Endometrium (tissue), 2 donors: ENCODE data around the gene PRKN.

ENCODE experiments used
- FAIRE-seq: peaks from 2 replicates; lab custom pipeline; 2012; peaks lifted over from hg19 to GRCh38; lab: Jason Lieb, UNC
- donor health status: control.
- donor health status: control.

The PRKN gene

DNA sequence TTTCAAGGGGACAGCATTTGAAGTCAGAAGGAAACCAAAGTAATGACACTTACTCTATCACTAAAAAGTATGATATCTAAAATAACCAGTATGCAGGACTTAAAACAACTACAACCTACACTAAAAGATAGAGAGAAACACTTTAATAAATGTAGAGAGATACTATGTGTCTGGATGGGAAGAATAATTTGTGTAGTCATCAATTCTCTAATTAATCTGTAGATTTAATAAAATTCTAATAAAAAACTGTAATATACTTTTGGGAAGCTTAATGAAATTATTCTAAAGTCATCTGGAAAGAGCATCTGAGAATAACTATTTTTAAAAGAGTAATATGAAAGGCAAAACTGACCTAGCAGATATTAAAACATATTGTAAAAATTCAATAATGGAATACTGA is 52.1 kb downstream of the PRKN start:
- FAIRE-seq: no peak

GRCh38 chr6:162674452-162674851 is 53.1 kb downstream of the PRKN start:
- no peak for FAIRE-seq

DNA sequence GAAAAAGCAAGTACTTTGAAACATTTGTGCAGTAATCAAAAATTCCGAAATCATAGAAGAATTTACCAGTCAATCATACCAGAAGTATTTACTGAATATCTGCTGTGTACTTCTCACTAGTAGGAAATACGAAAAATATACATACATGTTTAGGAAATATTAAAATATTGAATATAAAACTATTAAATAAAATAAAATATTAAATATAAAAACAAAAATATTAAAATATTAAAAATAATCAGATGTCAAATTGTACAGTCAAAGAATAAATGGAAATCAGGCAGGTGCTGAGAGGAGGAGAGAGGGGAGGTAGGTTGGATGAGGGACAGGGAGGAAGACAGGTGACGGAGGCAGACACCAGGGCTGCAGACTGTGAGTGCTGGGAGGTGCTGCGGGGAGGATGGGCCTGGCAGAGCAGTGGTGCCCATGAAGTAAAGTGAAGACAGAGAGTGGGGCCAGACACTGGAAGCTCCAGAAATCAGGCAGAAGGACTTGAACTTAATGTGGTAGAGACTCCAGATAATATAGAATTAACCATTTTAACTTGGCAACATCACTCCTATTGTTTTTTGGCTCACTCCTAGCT is 55.9 kb downstream of the PRKN start:
- FAIRE-seq: no peak

GRCh38 chr6:162670345-162670744 is 57.2 kb downstream of the PRKN start:
- FAIRE-seq: no peak

DNA sequence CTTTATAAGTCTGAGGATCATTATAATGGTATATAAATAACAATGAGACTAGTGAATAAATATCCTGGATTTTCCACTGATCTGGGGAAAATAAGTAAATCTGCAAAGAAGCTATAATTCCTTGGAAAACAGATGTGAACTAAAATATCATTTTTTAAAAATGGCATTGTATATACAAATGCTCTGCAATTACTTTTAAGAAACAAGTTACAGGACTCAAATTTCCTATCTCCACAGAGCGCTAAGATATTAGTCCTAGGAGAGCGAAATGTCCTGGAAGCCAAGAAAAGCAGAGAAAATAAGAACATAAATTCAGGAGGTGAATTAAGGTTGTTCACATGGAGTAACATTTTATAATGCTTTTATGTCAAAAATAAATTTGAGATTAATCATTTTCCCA is 61.3 kb downstream of the PRKN start:
- FAIRE-seq: no peak

DNA sequence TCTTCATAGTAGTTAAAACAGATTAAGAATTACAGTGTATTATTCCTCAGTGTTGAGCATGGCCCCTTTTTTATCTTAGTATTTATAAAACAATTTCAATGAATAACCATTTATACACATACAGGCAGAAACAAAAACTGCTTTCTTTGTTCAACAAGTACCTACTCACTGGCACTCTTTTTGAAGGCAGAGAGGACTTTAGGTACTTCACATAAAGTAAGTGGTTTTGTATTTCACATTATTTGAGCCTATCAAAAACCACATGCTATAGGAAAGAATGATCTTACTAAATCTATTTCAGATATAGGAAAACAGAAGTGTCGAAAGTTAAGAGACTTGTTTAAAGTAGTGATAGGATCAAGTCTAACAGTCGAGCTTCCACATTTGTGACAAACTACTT is 73.8 kb downstream of the PRKN start:
- FAIRE-seq: no peak

DNA sequence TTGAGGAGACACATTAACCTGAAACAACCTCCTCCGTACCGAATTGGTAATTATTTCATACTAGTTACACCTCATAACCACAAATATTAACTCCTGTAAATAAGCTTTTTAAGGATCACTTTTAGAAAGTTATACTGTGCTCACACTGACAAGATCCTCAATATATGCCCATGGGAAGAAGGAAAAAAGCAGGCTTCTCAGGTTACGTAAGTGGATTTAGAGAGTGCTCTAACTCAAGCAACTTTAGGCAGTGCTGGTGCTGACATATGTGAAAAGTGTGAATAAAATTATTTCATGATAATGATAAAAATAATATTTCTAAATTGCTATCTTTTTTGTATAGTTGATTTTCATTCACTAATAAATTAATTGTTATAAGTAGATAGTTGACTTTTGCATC is 76.1 kb downstream of the PRKN start:
- FAIRE-seq: no peak

GRCh38 chr6:162649271-162649670 is 78.3 kb downstream of the PRKN start:
- no peak for FAIRE-seq

DNA sequence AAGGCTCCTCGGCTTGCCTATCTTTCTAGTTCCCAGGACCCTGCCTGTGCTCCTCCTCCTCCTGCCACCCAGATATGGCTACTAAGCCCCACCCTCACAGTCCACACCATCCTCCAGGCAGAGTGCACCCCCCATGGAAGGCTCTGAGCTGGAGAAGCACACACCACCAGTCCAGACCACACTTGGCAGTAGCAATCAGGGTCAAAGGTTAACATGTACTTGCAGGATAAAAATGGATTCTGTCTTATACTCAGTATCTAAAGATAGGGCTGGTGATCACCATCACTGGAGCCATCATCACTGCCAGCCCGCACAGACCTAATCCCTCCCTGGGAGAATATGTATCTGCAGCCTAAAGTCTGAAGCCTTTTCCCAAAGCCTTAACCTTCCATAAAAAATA is 83.4 kb downstream of the PRKN start:
- no peak for FAIRE-seq

DNA sequence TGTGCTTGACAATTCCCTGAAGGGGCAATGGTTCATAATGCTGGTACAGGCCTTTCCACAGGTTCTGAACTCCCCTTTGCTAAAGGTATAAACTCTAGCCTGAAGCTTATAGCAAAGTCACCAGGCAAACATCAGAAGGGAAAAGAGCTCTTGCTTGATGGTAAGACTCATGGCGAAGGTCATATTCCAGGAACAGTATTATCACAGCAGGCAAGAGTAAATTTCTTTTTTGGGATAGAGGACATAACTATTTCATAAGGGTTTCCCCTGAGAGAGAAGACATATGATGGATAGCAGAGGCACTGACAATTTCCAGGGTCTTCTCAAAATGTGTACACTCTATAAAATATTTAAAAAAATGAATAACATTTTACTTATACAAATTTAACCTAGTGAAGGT is 86.8 kb downstream of the PRKN start:
- no peak for FAIRE-seq

- no peak for FAIRE-seq
These were observed 87.6 kb downstream of the PRKN start for GRCh38 chr6:162639951-162640350.

- FAIRE-seq: no peak
These were observed 88.5 kb downstream of the PRKN start for GRCh38 chr6:162638931-162639574.

- FAIRE-seq: no peak
These were observed 90.2 kb downstream of the PRKN start for GRCh38 chr6:162637317-162637716.

- peak; percentile 70 for FAIRE-seq
These were observed 91.4 kb downstream of the PRKN start for GRCh38 chr6:162636167-162636566.

DNA sequence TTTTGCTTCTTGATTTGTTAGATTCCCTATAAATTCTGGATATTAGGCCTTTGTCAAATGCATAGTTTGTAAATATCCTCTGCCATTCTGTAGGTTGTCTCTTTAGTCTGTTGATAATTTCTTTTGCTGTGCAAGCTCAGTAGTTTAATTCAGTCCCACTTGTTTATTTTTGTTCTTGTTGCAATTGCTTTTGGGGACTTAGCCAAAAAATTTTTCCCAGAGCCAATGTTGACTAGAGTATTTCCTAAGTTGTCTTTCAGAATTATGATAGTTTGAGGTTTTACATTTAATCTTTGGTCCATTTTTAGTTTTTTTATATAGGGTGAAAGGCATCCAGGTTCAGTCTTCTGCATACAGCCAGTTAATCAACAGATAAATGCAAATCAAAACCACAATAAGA is 96.0 kb downstream of the PRKN start:
- peak; percentile 23 for FAIRE-seq

GRCh38 chr6:162630069-162630468 is 97.5 kb downstream of the PRKN start:
- no peak for FAIRE-seq

DNA sequence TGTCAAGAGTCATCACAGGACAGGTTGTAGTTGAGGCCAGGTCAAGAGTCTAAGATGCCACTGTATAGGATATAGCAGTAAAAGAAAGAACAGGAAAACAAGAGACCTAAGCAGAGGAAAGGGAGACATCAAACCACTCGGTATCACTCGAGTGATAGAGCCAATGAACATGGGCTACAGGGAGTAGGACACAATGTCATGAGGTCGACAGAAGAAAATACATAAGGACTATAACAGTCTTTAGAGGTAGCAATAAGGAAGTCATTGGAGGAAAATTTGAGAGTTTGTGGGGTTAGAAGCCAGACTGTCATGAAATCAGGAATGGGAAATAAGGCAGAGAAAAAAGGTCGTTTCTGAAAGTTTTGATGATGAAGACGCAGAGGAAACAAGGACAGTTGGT is 99.7 kb downstream of the PRKN start:
- no peak for FAIRE-seq

DNA sequence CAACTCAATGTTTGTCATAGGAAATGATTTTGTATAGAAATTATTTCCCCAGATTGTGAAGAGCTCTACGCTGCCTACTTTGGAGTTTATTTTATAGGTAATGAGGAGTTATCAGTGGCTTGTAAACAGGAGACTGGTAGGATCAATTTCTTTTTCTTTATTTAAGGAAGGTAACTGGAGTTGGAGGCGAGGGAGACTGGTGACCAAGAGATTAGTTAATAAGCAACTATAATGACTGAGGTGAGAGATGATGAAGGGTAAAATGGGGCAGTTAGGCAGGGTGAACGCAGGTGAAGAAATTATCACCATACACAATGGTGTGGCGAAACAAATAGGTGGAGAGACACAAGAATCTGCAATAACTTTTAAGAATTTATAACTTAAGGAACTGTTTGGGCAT is 100.2 kb downstream of the PRKN start:
- no peak for FAIRE-seq

DNA sequence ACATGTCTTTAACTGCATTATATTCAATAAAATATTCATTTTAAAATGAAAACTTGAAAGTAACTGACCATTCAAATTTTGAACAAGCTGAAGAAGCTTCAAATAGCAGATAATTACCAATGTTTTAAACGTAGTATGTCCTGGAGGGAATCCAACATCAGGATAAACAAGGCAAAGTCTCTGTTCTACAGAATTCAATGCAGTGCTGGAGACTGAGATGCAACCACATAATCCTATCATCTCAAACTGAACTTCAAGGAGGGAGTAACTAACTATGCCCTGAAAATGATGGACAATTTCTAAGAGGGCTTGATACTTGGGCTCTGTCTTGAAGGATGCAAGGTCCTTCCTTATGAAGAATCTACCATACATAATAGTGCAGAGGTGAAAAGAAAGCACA is 100.7 kb downstream of the PRKN start:
- no peak for FAIRE-seq

DNA sequence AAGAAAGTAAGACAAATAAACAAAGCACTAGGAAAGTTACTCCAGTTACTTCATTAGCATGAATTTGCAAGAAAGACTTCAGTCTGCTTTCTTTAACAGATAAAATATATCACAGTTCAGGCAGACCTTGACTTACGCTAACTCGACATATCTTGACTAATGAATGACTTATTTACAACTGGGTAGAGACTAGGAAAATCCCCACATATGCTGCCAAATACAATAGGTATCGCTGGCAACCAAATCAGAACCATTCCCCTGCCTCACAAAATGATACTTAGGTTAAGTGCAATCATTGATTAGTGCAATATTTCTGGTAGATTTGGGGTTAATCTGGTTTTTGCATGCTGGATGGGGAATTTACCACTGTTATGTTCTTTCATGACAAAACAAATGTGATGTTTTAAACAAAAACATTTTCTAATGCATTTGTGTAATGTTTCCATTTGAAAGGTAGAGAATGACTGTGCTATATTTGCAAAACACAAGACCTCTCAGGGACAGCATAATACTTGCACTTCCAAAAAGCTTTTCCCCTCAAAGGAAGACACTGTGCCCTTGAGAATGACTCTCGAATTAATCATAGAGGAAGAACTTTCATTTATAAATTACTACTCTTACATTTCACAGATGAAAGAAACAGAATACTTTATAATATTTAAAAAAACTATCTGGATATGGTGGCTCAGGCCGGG is 101.6 kb downstream of the PRKN start:
- FAIRE-seq: no peak

GRCh38 chr6:162622572-162622971 is 105.0 kb downstream of the PRKN start:
- no peak for FAIRE-seq

GRCh38 chr6:162621246-162621645 is 106.3 kb downstream of the PRKN start:
- peak; percentile 69 for FAIRE-seq

DNA sequence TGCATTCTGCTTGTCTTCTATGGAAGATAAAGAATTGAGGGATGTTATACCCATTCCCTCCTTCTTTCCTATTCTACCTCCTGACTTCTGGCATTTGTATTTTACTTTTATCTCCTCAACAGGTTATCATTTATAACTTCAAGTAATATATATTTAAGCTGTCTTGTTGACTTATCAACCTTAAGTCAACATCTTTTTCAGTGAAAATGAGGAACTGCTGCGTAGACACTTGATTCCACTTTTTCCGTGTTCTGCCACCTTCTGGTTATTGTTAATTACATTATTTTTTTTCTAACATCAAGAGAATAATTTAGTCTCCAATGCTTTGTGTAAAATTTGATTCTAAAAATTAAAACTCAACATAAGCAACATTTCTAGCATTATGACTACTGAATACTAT is 107.5 kb downstream of the PRKN start:
- no peak for FAIRE-seq

- FAIRE-seq: peak; percentile 8
These were observed 109.0 kb downstream of the PRKN start for GRCh38 chr6:162618448-162619002.
